NCI-H146 treated with DMSO at 0.1 percent for 48 hours (cell line): ENCODE measurements around the gene NIPSNAP2.
"Not testable (repeated sequence)": the region's sequence is repeated elsewhere in the genome, so short reads cannot be mapped to it uniquely, and the experiment has no call there.

Source experiments
- DNase-seq: peaks from one replicate; lab custom pipeline; 2025; ENCODE audit not compliant: unreplicated experiment; lab: John Stamatoyannopoulos, UW

NIPSNAP2 gene

DNA sequence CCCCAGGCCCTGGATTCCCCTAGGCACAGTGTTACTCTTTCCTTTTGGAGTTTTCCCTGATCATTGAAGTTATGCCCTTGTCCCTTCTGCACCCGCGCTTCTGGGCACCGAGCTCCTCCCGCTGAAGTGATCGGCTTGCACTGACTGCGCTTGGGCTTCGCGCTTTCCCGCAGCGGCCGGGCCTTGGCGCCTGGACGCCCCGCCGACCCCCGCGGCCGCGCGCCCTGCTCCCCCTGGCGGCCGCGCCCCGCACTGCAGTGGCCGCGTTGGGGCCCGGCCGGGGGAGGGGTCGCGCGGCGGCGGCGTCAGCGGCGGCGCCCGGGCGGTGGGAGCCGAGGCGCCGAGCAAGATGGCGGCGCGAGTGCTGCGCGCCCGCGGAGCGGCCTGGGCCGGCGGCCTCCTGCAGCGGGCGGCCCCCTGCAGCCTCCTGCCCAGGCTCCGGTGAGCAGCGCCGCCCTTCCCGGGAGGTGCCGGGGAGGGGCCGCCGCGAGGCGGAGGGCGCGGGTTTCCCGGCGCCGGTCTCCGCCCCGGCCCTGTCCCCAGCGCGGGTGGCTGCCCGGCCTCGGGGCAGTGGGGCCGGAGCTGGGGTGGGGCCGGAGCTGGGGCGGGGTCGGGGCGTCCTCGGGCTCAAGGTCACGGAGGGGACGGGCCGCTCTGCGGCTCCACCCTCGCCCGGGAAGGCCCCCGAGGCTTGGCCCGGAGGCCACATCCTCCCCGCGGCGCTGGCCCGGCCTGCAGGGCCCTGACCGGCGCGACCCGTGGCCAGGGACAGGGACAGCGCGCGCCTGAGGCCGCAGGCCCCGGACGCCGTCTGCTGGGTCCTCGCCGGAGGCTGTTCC is at the start of gene NIPSNAP2:
Gene NIPSNAP2, plus strand, starts transcription at position 325 of the 839 bp plus-strand sequence. Its CDS starts 25 bp downstream, at position 350.
- peak; percentile 35 for DNase-seq

DNA sequence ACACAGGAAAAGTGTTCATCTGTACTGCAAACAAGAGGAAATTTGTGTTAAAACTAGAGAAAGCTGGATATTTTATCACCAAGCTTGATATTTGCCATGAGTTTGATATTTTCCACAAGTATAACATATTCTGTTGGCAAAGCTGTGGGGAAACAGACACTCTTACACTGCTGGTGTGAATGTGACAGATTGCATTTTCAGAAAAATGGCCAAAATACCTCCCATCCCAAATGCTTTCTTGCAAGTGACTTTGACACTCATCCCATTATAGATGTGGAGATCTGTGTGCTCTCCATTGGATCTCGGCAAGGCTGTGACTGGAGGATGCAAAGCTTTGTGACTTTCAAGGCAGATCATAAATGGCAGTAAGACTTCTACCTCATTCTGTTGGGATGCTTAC is 46.6 kb upstream of the NIPSNAP2 start:
- DNase-seq, result no peak

DNA sequence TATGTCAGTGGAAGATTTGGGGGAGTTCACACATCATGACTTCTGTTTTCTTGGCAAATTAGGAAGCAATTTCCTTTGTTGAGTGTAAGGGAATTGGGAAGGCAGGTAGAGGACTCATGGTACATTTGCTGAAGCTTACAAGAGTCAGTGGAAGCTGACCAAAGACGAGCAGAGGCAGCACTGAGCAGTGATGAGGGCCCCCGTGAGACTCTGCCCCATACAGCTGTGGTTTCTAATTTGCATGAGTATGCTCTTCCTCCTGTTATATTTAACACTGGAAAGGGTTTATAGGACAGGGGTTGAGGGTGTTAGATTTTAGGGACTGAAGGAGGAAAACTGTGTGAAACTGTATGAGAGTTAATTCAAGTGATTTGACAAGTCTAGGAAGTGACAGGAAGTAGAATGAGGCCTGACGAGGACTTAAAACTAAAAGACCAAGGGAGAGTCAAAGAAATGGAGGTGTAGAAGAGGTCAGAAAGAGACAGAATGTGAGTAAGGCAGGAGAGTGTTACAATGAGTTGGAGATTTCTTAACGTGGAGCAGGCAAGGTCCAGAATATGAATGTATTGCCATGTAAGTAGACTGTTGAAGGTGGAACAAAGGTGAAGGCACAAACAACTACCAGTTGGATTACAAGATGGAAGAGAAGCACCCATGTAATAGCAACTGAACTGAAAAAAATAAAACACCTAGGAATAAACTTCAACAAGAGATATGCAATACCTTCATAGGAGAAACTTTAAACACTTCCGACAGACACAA is 36.2 kb upstream of the NIPSNAP2 start:
- DNase-seq, result no peak

DNA sequence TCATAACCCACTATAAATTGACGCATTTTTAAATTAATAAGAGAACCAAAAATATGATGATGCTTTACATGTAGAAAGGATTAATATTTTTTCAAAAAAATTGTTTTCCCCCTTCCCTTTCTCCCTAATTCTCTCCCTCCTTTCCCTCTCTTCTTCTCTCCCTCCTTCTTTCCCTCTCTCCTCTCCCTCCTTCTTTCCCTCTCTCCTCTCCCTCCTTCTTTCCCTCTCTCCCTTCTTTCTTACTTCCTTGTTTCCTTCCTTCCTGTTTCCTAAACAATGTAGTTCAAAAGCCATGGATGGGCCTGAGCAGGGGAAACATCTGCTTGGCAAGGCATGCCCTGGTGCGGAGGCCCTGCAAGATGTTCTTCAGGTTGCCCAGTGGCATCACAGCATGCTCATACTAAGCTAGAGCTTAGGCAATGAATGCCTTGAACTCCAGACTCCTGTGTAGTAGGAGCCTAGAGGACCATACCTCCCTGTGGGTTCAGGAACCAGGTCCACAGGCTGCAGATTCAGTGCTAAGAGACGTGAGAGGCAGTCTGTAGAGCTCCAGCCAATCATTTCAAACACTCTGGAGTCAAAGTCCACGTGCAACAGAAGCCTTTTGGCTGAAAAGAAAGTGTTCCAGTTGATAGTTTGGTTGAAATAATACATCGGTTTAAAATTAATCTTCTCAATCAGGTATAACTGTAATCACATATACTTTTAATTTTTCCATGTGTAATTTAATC is 32.8 kb upstream of the NIPSNAP2 start:
- DNase-seq, result no peak

DNA sequence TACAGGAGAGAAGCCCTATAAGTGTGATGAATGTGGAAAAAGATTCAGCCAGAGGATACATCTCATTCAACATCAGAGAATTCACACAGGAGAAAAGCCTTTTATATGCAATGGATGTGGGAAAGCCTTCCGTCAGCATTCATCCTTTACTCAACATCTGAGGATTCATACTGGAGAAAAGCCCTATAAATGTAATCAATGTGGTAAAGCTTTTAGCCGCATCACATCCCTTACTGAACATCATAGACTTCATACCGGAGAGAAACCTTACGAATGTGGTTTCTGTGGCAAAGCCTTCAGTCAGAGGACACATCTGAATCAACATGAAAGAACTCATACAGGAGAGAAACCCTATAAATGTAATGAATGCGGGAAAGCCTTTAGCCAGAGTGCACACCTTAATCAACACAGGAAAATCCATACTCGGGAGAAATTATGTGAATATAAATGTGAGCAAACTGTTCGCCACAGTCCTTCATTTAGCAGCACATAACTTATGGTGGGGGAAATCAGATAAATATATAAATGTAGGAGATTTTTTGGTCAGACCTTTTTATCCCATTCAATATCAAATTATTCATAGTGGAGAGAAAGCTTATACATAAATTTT is 24.8 kb upstream of the NIPSNAP2 start:
- no peak for DNase-seq

GRCh38 chr7:55946545-55946944 is 17.8 kb upstream of the NIPSNAP2 start:
- no peak for DNase-seq

GRCh38 chr7:55951637-55952351 is 12.6 kb upstream of the NIPSNAP2 start, which contains the start of gene MRPS17:
Gene MRPS17 (plus strand): TSS chr7:55951877. CDS start chr7:55953196, 1,319 bp downstream.
- peak; percentile 86 for DNase-seq

GRCh38 chr7:55952352-55952671 is 12.1 kb upstream of the NIPSNAP2 start:
- DNase-seq, result not testable (repeated sequence)

- no peak for DNase-seq
Measured at GRCh38 chr7:55953707-55954475, 10.5 kb upstream of the NIPSNAP2 start.

DNA sequence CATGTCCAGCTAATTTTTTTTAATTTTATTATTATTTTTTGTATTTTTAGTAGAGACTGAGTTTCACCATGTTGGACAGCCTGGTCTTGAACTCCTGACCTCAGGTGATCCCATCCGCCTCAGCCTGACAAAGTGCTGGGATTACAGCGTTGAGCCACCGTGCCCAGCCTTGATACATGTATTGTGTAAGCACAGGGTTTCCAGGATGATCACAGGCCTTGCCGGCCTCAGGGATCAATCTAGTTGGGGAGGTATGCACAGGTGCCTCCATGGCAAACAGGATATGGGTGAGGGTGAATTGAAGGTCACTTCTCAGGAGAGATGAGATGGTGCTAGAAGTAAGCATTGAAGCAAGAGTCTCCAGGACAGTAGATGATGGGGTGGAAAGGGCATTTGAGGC is 7.2 kb upstream of the NIPSNAP2 start:
- no peak for DNase-seq

DNA sequence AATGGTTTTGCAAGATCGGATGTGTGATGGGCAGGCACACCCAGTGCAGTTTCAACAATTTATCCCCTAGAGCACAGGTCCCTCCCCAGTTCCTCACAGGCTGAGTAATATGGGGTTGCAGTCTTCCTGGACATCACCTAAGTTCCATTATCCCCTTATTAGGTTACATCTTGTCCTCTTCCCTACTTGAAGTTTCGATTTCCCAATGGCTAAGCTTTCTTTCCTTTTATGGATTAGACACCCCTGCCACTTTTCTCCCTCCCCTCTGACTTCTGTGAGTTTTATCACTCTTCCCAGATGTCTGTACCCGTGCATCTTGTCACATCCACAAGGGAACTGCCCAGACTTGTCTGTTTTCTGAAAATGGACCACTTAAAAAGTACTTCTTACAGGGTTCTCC is 2.4 kb upstream of the NIPSNAP2 start:
- DNase-seq, result no peak

DNA sequence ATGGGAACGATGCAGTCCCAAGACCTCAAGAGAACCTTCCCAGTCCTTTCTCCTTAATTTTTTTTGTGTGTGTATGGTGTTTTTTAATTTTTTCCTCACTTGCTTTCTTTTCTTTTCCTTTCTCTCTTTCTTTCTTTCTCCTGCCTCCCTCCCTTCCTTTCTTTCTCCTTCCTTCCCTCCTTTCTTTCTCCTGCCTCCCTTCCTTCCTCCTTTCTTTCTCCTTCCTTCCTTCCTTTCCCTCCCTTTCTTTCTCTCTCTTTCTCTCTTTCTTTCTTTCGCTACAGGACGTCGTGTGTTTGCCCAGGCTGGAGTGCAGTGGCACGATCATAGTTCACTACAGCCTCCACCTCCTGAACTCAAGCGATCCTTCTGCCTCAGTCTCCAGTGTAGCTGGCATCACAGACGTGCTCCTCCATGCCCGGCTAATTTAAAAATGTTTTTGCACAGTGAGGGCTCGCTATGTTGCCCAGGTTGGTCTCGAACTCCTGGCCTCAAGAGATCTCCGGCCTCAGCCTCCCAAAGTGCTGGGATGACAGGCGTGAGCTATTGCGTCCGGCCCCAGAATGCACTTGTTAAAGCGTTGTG is 709 bp upstream of the NIPSNAP2 start:
- no peak for DNase-seq

DNA sequence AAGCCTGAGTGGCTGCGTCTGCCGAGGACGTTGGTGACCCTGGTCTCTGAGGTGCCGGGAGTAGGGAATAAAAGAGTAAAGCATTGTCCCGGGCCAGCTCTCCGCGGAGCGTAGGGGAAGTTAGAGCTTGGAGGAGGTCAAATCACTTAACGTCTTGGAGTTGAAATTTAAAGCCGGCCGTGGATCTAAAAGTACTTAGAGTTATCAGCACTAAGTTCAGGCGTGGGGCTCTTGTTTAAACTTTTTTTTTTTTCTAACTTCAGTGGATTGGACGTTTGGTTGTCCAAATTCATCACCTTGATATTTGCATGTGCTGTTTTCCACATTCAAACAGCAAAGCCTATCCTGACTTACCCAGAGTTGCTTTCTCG is 700 bp downstream of the NIPSNAP2 start:
- DNase-seq, result no peak

DNA sequence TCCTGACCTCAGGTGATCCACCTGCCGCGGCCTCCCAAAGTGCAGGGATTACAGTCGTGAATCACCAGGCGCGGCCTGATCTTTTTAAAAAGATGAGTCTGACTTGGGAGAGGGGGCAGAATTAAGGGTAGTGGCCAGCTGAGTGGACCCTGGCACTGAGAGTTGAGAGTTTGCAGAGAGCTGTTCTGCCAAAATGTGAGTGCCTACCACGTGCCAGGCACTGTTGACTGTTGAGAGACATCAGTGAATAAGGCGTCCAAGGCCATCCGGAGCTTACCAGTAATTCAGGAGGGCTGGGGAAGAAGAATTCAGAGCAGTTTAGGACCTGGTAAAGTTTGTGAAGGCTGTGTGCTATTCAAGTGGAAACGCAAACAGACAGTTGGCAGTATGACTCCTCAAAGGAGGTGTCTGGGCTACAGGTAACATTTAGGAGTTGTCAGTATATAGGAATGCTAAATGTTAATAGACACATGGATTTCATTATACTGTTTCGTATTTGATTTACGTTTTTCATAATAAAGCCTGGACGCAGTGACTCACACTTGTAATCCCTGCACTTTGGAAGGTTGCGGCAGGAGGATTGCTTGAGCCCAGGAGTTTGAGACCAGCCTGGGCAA is 1.5 kb downstream of the NIPSNAP2 start:
- no peak for DNase-seq

DNA sequence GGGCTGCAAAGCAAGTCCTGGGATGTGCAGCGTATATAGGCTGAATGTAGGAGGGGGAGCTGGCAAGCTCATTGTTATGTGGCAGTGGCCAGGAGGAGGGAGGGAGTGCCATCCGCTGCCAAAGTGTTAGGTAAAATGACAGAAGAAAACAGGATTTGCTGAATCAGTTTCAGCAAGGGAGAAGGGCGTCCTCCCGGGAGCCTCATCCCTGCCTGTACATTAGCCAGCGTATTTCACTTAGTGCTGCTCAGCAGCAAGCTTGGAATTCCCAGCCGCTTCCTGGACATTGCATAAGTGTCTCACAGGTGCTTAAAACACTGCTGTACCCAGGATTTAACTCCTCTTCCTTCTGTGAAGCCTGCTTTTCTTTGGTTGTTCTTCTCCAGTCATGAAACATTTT is 2.5 kb downstream of the NIPSNAP2 start:
- no peak for DNase-seq

DNA sequence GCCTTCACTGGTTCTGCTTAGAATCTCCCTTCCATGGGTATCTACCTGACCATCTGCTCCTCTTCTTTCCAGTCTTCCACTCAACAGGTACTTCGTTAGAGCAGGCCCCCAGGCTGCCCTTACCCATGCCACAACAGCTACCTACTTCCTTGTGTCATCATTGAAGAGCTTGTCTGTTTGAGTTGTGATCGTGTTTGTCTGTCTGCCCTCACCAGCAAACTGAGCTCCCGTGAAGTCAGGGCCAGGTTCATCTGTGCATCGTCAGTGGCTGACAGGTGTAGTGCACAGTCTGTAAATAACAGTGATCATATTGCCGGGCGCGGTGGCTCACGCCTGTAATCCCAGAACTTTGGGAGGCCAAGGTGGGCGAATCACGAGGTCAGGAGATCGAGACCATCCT is 5.0 kb downstream of the NIPSNAP2 start:
- no peak for DNase-seq

GRCh38 chr7:55970561-55970960 is 6.2 kb downstream of the NIPSNAP2 start:
- no peak for DNase-seq

GRCh38 chr7:55970978-55971377 is 6.6 kb downstream of the NIPSNAP2 start:
- DNase-seq, result peak; percentile 35

DNA sequence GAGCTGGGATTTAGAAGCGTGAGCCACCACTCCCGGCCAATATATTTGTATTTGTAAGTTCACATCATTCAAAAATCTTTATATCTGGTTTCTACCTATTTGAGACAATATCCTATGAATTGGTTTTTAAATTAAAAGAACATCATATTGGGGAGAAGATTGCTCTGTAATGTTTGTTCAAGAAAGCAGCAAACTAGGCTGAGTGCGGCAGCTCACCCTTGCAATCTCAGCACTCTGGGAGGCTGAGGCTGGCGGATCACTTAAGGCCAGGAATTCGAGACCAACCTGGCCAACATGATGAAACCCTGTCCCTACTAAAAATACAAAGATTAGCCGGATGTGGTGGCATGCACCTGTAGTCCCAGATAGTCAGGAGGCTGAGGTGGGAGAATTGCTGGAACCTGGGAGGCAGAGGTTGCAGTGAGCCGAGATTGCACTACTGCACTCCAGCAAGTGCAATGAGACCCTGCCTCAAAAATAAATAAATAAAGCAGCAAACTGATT is 9.4 kb downstream of the NIPSNAP2 start:
- DNase-seq, result no peak
